GM12864 (cell line): ENCODE data around the gene SHANK2.
A peak's percentile ranks its signal among the peaks of the same experiment; 100 is the strongest.

Experiments used
- DNase-seq: peaks from one replicate; pipeline ENCODE4 v3.0.0-alpha.2; 2011; ENCODE audit warnings: low read depth
- H3K4me3 ChIP-seq: 2 replicates; pipeline ENCODE4 v1.5.1; 2011; ENCODE audit warnings: mild to moderate bottlenecking, low read depth, low read length, control low read depth
- CTCF ChIP-seq: IDR thresholded peaks from 2 replicates; pipeline ENCODE4 v1.5.1; 2011; ENCODE audit warnings: low read depth, mild to moderate bottlenecking, moderate library complexity, low read length, control low read depth, inconsistent platforms; ENCODE audit errors: missing control alignments

The SHANK2 gene

DNA sequence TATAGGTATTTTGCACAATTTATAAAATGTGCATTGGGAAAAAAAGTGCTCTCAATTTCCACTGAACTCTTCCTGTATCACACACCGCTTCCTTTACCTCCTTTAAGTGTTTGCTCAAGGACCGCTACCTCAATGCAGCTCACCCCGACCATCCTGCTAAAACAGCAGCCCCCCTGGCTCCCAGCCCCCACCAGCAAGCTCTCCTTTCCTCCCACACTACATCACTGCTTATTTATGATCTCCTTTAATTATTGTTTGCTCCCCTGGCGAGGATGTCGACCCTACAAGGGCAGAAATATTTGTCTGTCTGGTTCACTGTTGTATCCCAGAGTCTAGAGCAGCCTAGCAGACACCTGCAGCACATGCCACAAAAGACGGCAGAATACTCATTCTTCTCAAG is 10.0 kb downstream of the SHANK2 start:
- TF ChIP-seq CTCF: no peak
- H3K4me3 ChIP-seq: no peak overlapping the region

DNA sequence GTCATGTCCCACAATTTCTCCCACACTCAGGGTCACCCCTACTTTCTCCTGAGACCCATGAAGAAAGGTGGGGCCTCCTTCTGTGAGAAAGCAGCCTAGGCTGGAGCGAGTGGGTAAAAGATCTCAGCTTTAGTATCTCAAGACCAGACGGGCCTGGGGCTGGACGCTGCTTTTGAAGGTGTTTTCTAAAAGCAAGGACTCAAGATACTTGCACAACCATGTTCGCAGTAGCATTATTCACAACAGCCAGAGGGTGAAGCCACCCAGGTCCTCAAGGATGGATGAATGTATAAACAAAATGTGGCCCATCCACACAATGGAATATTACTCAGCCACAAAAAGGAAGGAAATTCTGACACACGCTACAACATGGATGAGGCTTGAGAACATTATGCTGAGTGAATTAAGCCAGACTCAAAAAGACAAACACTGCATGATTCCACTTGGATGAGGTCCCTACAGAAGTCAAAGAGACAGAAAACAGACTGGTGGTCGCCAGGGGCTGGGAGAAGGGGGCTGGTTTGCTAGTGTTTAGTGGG is 10.6 kb downstream of the SHANK2 start:
- H3K4me3 ChIP-seq: no peak overlapping the region
- DNase-seq: no peak
- TF ChIP-seq CTCF: no peak

More for the DNA sequence above, 10.0 kb downstream of the SHANK2 start:
- DNase-seq: no peak

DNA sequence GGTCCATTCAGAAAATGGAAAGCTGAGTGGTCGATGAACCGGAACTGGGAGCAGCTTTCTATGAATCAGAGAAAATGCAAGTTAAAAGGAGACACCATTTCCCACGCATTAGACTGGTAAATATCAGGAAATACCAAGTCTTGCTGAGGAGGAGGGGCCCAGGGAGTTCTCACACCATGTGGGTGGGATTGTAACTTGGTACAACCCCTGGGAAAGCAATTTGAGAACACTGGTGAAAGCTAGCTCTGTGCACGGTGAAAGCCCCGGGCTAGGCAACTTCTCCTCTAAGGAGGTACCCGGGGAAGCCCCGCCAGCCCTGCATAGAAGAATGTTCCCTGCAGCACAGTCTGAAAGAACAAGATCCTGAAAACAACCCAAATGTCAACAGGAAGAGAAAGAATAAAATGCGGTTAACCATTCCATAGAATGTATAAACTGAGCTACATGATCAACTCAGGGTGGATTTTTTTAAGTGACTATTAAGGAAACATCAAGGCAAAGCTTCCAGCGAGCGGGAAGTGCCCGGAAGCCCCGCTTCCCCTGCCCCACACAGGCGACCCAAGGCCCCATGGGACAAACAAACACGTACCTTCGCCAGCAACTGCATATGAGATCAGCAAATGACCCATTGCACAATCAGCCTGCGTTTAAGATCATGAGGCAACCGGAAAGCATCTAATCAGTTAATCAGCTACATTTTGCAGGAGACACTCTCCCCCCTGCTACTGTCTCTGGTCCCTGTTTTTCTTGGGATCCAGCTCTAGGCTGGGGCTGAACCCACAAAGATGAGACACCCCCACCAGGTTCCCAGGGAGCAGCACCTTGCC is 11.3 kb downstream of the SHANK2 start:
- peak; percentile 1 for DNase-seq
- no peak for TF ChIP-seq CTCF
- H3K4me3 ChIP-seq: no peak overlapping the region

DNA sequence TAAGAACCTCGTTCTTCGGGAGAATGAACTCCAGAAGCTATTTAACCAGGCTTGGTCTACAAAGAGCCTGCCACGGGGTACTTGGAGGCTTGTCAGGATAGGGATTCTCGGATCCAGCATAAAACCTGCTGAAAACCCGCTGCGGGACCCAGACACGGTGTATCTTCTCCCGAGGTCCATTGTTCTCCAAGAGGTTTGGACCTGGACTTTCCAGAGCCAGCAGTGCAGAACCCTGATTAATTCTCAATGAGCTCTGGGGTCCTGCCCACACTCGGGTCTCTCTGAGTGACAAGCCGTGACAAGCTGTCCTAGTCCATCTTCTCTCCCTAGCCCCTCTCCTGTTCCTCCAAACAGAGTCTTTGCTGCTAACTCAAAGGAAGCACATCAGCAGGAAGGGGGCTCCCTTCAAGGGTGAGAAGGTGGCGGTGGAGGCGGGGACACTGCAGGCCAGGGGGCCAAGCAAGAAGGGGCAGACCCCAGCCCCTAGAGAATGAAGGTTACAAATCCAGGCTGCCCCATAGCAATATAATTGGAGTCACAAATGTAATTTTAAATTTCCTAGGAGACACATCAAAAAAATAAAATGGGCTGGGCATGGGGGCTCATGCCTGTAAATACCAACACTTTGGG is 12.2 kb downstream of the SHANK2 start:
- no peak for DNase-seq
- no peak overlapping the region for H3K4me3 ChIP-seq
- TF ChIP-seq CTCF: no peak

- H3K4me3 ChIP-seq: no peak overlapping the region
- no peak for DNase-seq
- no peak for TF ChIP-seq CTCF
Observed at GRCh38 chr11:71239581-71239980, 12.8 kb downstream of the SHANK2 start.

- TF ChIP-seq CTCF: no peak
- DNase-seq: no peak
- no peak overlapping the region for H3K4me3 ChIP-seq
Observed at GRCh38 chr11:71238941-71239340, 13.4 kb downstream of the SHANK2 start.
